Measurements from ENCODE around the gene MXD3. TPM values are rescaled to one million over a fixed set of nuclear protein-coding genes. Genes with fewer than 3 reads are reported as not detected.
A peak's percentile ranks its signal among the peaks of the same experiment; 100 is the strongest.

Gene MXD3
- total and polyA plus RNA-seq, 10 of the 15 experiments (the other 5 are each of a cell fraction or from before 2014, with no cell fraction given), result 0.24 to 29.8 (median 13.5) TPM

- peak; percentile 49 for TF ChIP-seq MEF2B (IDR thresholded peaks at IDR 0.05; ENCODE audit: partially characterized antibody, poor library complexity, severe bottlenecking)
- TF ChIP-seq CHD4 (IDR thresholded peaks at IDR 0.05), result no peak
- TF ChIP-seq, protein P1, sequence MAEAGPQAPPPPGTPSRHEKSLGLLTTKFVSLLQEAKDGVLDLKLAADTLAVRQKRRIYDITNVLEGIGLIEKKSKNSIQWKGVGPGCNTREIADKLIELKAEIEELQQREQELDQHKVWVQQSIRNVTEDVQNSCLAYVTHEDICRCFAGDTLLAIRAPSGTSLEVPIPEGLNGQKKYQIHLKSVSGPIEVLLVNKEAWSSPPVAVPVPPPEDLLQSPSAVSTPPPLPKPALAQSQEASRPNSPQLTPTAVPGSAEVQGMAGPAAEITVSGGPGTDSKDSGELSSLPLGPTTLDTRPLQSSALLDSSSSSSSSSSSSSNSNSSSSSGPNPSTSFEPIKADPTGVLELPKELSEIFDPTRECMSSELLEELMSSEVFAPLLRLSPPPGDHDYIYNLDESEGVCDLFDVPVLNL (IDR thresholded peaks at IDR 0.05; ENCODE audit: low read depth, low read length), result no peak
- no peak for TF ChIP-seq SUZ12 (IDR thresholded peaks at IDR 0.05; ENCODE audit: unreplicated experiment)
- no peak for TF ChIP-seq FOS (IDR thresholded peaks at IDR 0.05; ENCODE audit: borderline replicate concordance, extremely low read depth, insufficient read length)
- peak; percentile 43 for TF ChIP-seq RELA (IDR thresholded peaks at IDR 0.05; ENCODE audit: borderline replicate concordance, partially characterized antibody)
- TF ChIP-seq CUX1 (IDR thresholded peaks at IDR 0.05; ENCODE audit: insufficient replicate concordance, low read depth, low read length), result no peak
- TF ChIP-seq GABPA (IDR thresholded peaks at IDR 0.05; ENCODE audit: low read depth), result peak; percentile 68; the same call in 1 of the 2 replicates
- TF ChIP-seq ZNF217 (IDR thresholded peaks at IDR 0.05), result no peak
- TF ChIP-seq DPF2 (IDR thresholded peaks at IDR 0.05), result peak; percentile 86
- TF ChIP-seq, protein P2, sequence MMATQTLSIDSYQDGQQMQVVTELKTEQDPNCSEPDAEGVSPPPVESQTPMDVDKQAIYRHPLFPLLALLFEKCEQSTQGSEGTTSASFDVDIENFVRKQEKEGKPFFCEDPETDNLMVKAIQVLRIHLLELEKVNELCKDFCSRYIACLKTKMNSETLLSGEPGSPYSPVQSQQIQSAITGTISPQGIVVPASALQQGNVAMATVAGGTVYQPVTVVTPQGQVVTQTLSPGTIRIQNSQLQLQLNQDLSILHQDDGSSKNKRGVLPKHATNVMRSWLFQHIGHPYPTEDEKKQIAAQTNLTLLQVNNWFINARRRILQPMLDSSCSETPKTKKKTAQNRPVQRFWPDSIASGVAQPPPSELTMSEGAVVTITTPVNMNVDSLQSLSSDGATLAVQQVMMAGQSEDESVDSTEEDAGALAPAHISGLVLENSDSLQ (IDR thresholded peaks at IDR 0.05), result peak; percentile 92
- peak; percentile 12 for TF ChIP-seq BCL3 (IDR thresholded peaks at IDR 0.05; ENCODE audit: borderline replicate concordance, insufficient read depth, low read depth, low read length, poor library complexity, severe bottlenecking)
- TF ChIP-seq HDAC6 (IDR thresholded peaks at IDR 0.05; ENCODE audit: unreplicated experiment), result no peak
- peak; percentile 17; the same call in 1 of the 2 replicates for TF ChIP-seq ZBTB40 (IDR thresholded peaks at IDR 0.05; ENCODE audit: borderline replicate concordance)
Observed at GRCh38 chr5:177300236-177300880, 11.3 kb downstream of the MXD3 start (continued).

Measured in GM12878 (cell line).